ENCODE results near the gene INPP1.

The INPP1 gene

DNA sequence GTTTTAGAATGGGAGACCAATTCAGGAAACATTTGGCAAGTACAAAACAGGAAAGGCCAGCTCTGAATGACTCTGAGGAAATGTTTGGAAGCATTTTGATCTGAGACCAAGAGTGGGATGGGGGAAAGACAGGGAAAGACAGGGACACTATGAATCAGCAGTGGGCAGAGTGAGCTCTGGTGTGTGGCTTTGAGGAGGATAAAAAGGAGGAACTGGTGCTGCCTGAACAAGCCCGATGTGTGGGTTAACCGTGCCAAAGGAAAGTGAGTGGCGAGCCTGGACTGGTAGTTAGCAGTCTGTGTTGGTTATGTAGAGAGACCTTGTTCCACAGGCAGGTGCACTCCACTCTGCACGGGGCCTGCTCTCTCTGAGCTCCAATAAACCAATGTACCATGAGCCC lies 70.0 kb downstream of the INPP1 start:
- peak overlapping the region; percentile 35 for H3K4me3 ChIP-seq (ENCODE audit: low read length, poor library complexity, severe bottlenecking)
- H3K27me3 ChIP-seq (ENCODE audit: insufficient read depth, low read length, poor library complexity, severe bottlenecking), result no peaks in the 10 kb centered on the region
- peaks cover 73% of the 10 kb centered on the region for H3K79me2 ChIP-seq (ENCODE audit: insufficient read depth, low read length)
- H3K9me3 ChIP-seq (ENCODE audit: insufficient read depth, low read depth, low read length), result no peaks in the 10 kb centered on the region
- no peaks in the 10 kb centered on the region for H3K36me3 ChIP-seq (ENCODE audit: insufficient read depth, low read length)
- peaks cover 68% of the 10 kb centered on the region for H3K4me1 ChIP-seq (ENCODE audit: insufficient read depth, low read length, poor library complexity, severe bottlenecking)
- peak overlapping the region; percentile 46 for H3K4me2 ChIP-seq (ENCODE audit: low read depth, low read length, poor library complexity, severe bottlenecking)
- no peaks in the 10 kb centered on the region for H3K9me2 ChIP-seq (replicated peaks; ENCODE audit: low read depth, low read length)
- H4K20me1 ChIP-seq (ENCODE audit: insufficient read depth, low read length, poor library complexity, severe bottlenecking), result no peaks in the 10 kb centered on the region
- H2AFZ ChIP-seq (ENCODE audit: low read length), result no peak overlapping the region
- TF ChIP-seq EZH2phosphoT487 (IDR thresholded peaks at IDR 0.05; ENCODE audit: borderline replicate concordance), result no peak
- TF ChIP-seq, protein P1, sequence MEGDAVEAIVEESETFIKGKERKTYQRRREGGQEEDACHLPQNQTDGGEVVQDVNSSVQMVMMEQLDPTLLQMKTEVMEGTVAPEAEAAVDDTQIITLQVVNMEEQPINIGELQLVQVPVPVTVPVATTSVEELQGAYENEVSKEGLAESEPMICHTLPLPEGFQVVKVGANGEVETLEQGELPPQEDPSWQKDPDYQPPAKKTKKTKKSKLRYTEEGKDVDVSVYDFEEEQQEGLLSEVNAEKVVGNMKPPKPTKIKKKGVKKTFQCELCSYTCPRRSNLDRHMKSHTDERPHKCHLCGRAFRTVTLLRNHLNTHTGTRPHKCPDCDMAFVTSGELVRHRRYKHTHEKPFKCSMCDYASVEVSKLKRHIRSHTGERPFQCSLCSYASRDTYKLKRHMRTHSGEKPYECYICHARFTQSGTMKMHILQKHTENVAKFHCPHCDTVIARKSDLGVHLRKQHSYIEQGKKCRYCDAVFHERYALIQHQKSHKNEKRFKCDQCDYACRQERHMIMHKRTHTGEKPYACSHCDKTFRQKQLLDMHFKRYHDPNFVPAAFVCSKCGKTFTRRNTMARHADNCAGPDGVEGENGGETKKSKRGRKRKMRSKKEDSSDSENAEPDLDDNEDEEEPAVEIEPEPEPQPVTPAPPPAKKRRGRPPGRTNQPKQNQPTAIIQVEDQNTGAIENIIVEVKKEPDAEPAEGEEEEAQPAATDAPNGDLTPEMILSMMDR (conservative IDR thresholded peaks at IDR 0.05; ENCODE audit: low read length), result no peak
- peak overlapping the region; percentile 51 for H3K9ac ChIP-seq (ENCODE audit: low read depth, low read length, poor library complexity, severe bottlenecking)
- H3F3A ChIP-seq (ENCODE audit: low read depth), result no peaks in the 10 kb centered on the region; the same call in 1 of the 2 replicates

DNA sequence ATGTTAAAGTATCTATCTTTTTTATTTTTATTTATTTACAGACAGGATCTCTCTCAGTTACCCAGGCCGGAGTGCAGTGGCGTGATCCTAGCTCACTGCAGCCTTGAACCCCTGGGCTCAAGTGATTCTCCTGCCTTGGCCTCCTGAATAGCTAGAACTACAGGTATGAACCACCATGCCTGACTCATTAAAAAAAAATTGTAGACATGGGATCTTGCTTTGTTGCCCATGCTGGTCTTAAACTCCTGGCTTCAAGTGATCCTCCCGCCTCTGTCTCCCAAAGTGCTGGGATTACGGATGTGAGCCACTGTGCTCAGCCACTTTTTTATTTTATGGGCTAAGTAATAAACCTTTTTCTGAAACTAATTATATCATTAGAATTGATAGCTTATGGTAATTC lies 71.9 kb downstream of the INPP1 start:
- peak overlapping the region; percentile 65 for H3K9ac ChIP-seq (ENCODE audit: low read depth, low read length, poor library complexity, severe bottlenecking)
- TF ChIP-seq, protein P1 (conservative IDR thresholded peaks at IDR 0.05; ENCODE audit: low read length), result no peak
- TF ChIP-seq EZH2phosphoT487 (IDR thresholded peaks at IDR 0.05; ENCODE audit: borderline replicate concordance), result no peak
- no peaks in the 10 kb centered on the region for H3K36me3 ChIP-seq (ENCODE audit: insufficient read depth, low read length)
- no peaks in the 10 kb centered on the region; the same call in 1 of the 2 replicates for H3F3A ChIP-seq (ENCODE audit: low read depth)
- H3K4me1 ChIP-seq (ENCODE audit: insufficient read depth, low read length, poor library complexity, severe bottlenecking), result peaks cover 52% of the 10 kb centered on the region
- no peaks in the 10 kb centered on the region for H3K27me3 ChIP-seq (ENCODE audit: insufficient read depth, low read length, poor library complexity, severe bottlenecking)
- H3K4me3 ChIP-seq (ENCODE audit: low read length, poor library complexity, severe bottlenecking), result peak overlapping the region; percentile 70
- no peaks in the 10 kb centered on the region for H4K20me1 ChIP-seq (ENCODE audit: insufficient read depth, low read length, poor library complexity, severe bottlenecking)
- H3K9me2 ChIP-seq (replicated peaks; ENCODE audit: low read depth, low read length), result no peaks in the 10 kb centered on the region
- H2AFZ ChIP-seq (ENCODE audit: low read length), result no peak overlapping the region
- peaks cover 58% of the 10 kb centered on the region for H3K79me2 ChIP-seq (ENCODE audit: insufficient read depth, low read length)
- H3K9me3 ChIP-seq (ENCODE audit: insufficient read depth, low read depth, low read length), result no peaks in the 10 kb centered on the region
- peak overlapping the region; percentile 82 for H3K4me2 ChIP-seq (ENCODE audit: low read depth, low read length, poor library complexity, severe bottlenecking)

DNA sequence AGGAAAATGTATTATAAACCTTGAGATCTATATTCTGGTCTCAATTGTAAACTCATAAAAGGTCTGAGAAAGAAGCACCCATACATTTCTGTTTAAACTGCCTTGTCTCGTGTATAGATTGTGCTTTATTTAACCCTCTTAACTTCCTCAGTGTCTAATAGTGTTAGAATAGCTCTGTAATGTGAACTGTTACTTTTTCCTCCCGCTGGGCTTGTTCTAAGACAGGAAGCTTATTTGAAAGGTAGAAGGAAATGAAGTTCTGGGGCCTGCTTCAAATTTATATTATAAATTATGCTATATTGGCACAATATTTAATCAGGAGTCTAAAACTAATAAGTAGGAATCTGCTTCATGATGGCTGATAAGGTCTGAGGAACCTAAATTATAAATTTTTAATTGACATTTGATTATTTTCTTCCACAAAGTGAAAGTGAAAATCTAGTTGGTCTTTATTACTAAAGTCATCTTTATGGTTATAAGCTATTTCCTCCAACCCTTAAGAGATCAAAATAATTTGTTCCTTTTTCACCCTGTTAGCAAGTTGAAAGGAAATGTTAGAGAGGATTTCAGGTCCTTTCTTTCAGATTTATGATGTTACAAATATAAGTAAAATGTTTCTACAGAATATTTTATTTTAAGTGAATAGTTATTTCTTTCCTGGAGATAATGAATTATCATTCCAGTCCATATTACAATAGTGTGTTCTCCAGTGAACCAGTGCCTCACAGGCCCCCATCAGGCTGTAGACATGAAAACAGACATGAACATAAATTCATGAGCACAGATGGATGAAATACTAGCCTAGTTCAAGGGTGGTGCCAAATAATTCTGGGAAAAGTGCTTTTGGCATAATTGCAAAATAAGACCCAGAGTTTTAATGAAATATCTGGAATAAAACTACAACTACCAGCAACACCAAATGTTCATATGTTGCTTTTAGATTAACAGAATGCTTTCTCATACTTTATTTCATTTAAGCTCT lies 72.7 kb downstream of the INPP1 start:
- H3K4me3 ChIP-seq (ENCODE audit: low read length, poor library complexity, severe bottlenecking), result peak overlapping the region; percentile 70
- peak overlapping the region; percentile 65 for H3K9ac ChIP-seq (ENCODE audit: low read depth, low read length, poor library complexity, severe bottlenecking)
- H3K9me3 ChIP-seq (ENCODE audit: insufficient read depth, low read depth, low read length), result no peaks in the 10 kb centered on the region
- no peaks in the 10 kb centered on the region; the same call in 1 of the 2 replicates for H3F3A ChIP-seq (ENCODE audit: low read depth)
- H3K9me2 ChIP-seq (replicated peaks; ENCODE audit: low read depth, low read length), result no peaks in the 10 kb centered on the region
- H3K4me2 ChIP-seq (ENCODE audit: low read depth, low read length, poor library complexity, severe bottlenecking), result peak overlapping the region; percentile 82
- peaks cover 48% of the 10 kb centered on the region for H3K4me1 ChIP-seq (ENCODE audit: insufficient read depth, low read length, poor library complexity, severe bottlenecking)
- H2AFZ ChIP-seq (ENCODE audit: low read length), result peak overlapping the region; percentile 63
- TF ChIP-seq EZH2phosphoT487 (IDR thresholded peaks at IDR 0.05; ENCODE audit: borderline replicate concordance), result no peak
- TF ChIP-seq, protein P1 (conservative IDR thresholded peaks at IDR 0.05; ENCODE audit: low read length), result peak; percentile 35; the same call in 1 of the 2 replicates
- no peaks in the 10 kb centered on the region for H3K27me3 ChIP-seq (ENCODE audit: insufficient read depth, low read length, poor library complexity, severe bottlenecking)
- H3K36me3 ChIP-seq (ENCODE audit: insufficient read depth, low read length), result no peaks in the 10 kb centered on the region
- no peaks in the 10 kb centered on the region for H4K20me1 ChIP-seq (ENCODE audit: insufficient read depth, low read length, poor library complexity, severe bottlenecking)
- H3K79me2 ChIP-seq (ENCODE audit: insufficient read depth, low read length), result peaks cover 50% of the 10 kb centered on the region

Measured in Loucy (cell line).